GM12878 (cell line): ENCODE data around the gene HSPA12A.

ENCODE experiments used
- POLR2A ChIP-seq: IDR thresholded peaks from 2 replicates; pipeline ENCODE4 v1.6.1; 2011; ENCODE audit warnings: low read depth, mild to moderate bottlenecking, low read length
- RAD51 ChIP-seq: fragments of 450-650 bp; IDR thresholded peaks from 2 replicates; pipeline ENCODE4 v1.6.1; 2016; ENCODE audit warnings: moderate library complexity, mild to moderate bottlenecking, inconsistent platforms

DNA sequence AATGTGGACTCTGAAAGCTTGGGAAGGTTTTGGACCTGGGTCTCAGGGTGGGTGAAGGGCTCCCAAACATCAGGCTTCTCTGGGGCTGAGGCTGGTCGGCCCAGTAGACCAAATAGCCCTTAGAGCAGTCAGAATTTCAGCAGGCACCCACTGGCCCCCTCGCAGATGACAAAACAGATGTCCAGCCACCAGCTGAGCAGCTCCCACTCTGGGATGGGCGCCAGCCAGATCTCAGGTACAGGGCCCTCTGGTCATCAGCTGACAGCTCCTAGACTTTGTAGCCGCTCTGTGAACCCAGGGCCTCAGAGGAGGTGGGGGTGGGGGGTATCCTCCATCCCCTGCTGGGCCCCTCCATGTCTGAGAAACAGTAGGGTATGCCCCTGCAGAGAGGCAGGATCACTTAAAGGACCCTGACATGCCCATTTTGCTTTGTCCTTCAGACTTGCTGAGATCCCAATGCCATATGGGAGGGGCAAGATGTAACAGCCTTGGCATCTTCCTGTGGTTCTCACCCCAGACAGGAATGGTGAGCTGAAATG lies 26.5 kb downstream of the HSPA12A start:
- TF ChIP-seq RAD51 (no peak), POLR2A (no peak)
